Smooth muscle cell (in vitro differentiated cells): ENCODE data around the gene SNTB2. TPM values are rescaled to one million over a fixed set of nuclear protein-coding genes. Genes with fewer than 3 reads are reported as not detected.

Experiments used
- DNase-seq: peaks from one replicate; lab custom pipeline; 2025; ENCODE audit not compliant: unreplicated experiment; lab: John Stamatoyannopoulos, UW
- H2AFZ ChIP-seq: fragments of 200-600 bp; sonication (generic); 2 replicates; pipeline ENCODE4 v1.6.0; 2016; ENCODE audit warnings: antibody characterized with exemption, low read depth, mild to moderate bottlenecking
- H3F3A ChIP-seq: fragments of 200-600 bp; sonication (generic); 2 replicates; pipeline ENCODE4 v1.6.0; 2017; ENCODE audit warnings: antibody characterized with exemption, low read depth
- H3K27ac ChIP-seq: fragments of 200-600 bp; sonication (generic); 2 replicates; pipeline ENCODE4 v1.5.1; 2016; ENCODE audit warnings: low read depth, mild to moderate bottlenecking
- H3K27me3 ChIP-seq: fragments of 200-600 bp; sonication (generic); 2 replicates; pipeline ENCODE4 v1.6.1; 2016; ENCODE audit warnings: low read depth, mild to moderate bottlenecking
- H3K36me3 ChIP-seq: fragments of 200-600 bp; sonication (generic); 2 replicates; pipeline ENCODE4 v1.5.1; 2016; ENCODE audit warnings: low read depth
- H3K4me1 ChIP-seq: fragments of 200-600 bp; sonication (generic); 2 replicates; pipeline ENCODE4 v1.5.1; 2016; ENCODE audit warnings: low read depth
- H3K4me2 ChIP-seq: fragments of 200-600 bp; sonication (generic); 2 replicates; pipeline ENCODE4 v1.6.0; 2016; ENCODE audit warnings: mild to moderate bottlenecking
- H3K4me3 ChIP-seq: fragments of 200-600 bp; sonication (generic); 2 replicates; pipeline ENCODE4 v1.5.1; 2016; ENCODE audit warnings: mild to moderate bottlenecking
- H3K79me2 ChIP-seq: fragments of 200-600 bp; sonication (generic); 2 replicates; pipeline ENCODE4 v1.6.0; 2016; ENCODE audit warnings: low read depth, mild to moderate bottlenecking
- H3K9ac ChIP-seq: fragments of 200-600 bp; sonication (generic); 2 replicates; pipeline ENCODE4 v1.6.0; 2016; ENCODE audit warnings: low read depth
- H3K9me3 ChIP-seq: fragments of 200-600 bp; sonication (generic); replicated peaks from 2 replicates; pipeline ENCODE4 v1.5.1; 2016; ENCODE audit warnings: low read depth
- H4K20me1 ChIP-seq: fragments of 200-600 bp; sonication (generic); 2 replicates; pipeline ENCODE4 v1.6.0; 2016; ENCODE audit warnings: low read depth
- WGBS: methylation state at CpG from one replicate; pipeline ENCODE4 v1.1.7; 2016; ENCODE audit warnings: low lambda C conversion rate; 5-methylcytosine and 5-hydroxymethylcytosine counted together
- polyA plus RNA-seq: library from polyadenylated mRNA; unstranded; fragments of >200 nt; fragmentation: Nextera tagmentation; extraction: Ambion mirVana; gene quantifications from 2 replicates; pipeline ENCODE4 v1.2.1, GENCODE V29; 2016
- total RNA-seq: library from RNA; depleted of rRNA; stranded (reverse); fragments of >200 nt; gene quantifications from 2 replicates; pipeline ENCODE4 v1.2.3, GENCODE V29; 2014
- TF ChIP-seq, protein P1 (sequence below): fragments of 200-600 bp; sonication (generic); IDR thresholded peaks from 2 replicates; pipeline ENCODE4 v1.5.1; 2017; ENCODE audit warnings: borderline replicate concordance, mild to moderate bottlenecking, antibody characterized with exemption; ENCODE audit not compliant: insufficient read depth, poor library complexity, severe bottlenecking

The SNTB2 gene
- total and polyA plus RNA-seq, 2 experiments from 2014 or later = 17.1 to 25.9 TPM

DNA sequence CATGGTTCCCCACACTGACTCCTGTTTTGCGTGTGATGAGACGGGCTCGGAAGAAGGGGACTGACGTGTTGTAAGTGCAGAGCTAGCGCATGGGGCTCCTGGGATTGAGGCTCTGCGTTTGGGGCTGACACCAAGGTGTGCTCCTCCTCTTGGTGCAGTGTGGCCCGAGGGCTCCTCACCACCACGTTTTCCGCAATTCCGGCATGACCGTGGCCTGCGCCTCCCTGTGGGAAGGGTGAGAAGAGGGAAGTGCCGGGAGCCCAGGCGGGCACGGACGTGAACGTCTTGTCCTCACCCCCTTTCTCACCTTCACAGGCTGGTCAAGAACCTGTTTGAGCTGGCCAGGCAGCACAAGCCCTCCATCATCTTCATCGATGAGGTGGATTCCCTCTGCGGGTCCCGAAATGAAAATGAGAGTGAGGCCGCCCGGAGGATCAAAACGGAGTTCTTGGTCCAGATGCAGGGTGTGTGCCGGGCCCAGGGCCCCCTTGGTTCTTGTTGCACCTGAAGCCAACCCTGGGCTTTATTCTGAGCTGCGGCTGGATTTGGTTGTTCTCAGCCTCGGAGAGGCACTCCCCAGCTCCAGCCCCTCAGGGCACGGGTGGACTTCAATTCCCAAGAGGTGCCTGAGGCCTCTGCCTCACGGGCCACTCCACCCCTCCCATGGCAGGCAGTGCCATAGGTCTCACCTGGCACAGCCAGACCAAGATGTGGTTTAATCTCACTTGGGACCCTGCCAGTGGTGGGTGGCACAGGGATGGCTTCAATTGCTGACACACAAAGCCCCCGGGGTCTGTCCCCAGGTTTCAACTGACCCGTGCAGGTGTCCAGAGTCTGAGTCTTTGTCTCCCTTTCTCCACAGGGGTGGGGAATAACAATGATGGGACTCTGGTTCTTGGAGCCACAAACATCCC is 133.1 kb downstream of the SNTB2 start:
- no peak overlapping the region for H3K4me3 ChIP-seq
- H3K27ac ChIP-seq = no peak overlapping the region
- H2AFZ ChIP-seq = no peak overlapping the region
- no peaks in the 10 kb centered on the region for H3K36me3 ChIP-seq
- no peak for DNase-seq
- no peaks in the 10 kb centered on the region for H3K4me1 ChIP-seq
- no peaks in the 10 kb centered on the region for H3F3A ChIP-seq
- H4K20me1 ChIP-seq = peaks cover 41% of the 10 kb centered on the region
- H3K79me2 ChIP-seq = peaks cover 17% of the 10 kb centered on the region
- TF ChIP-seq, protein P1, sequence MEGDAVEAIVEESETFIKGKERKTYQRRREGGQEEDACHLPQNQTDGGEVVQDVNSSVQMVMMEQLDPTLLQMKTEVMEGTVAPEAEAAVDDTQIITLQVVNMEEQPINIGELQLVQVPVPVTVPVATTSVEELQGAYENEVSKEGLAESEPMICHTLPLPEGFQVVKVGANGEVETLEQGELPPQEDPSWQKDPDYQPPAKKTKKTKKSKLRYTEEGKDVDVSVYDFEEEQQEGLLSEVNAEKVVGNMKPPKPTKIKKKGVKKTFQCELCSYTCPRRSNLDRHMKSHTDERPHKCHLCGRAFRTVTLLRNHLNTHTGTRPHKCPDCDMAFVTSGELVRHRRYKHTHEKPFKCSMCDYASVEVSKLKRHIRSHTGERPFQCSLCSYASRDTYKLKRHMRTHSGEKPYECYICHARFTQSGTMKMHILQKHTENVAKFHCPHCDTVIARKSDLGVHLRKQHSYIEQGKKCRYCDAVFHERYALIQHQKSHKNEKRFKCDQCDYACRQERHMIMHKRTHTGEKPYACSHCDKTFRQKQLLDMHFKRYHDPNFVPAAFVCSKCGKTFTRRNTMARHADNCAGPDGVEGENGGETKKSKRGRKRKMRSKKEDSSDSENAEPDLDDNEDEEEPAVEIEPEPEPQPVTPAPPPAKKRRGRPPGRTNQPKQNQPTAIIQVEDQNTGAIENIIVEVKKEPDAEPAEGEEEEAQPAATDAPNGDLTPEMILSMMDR = no peak
- no peaks in the 10 kb centered on the region for H3K9me3 ChIP-seq
- no peak overlapping the region for H3K9ac ChIP-seq
- H3K27me3 ChIP-seq = no peaks in the 10 kb centered on the region
- WGBS = 97% methylated on average over 30 of the region's 30 CpGs
- no peak overlapping the region for H3K4me2 ChIP-seq

DNA sequence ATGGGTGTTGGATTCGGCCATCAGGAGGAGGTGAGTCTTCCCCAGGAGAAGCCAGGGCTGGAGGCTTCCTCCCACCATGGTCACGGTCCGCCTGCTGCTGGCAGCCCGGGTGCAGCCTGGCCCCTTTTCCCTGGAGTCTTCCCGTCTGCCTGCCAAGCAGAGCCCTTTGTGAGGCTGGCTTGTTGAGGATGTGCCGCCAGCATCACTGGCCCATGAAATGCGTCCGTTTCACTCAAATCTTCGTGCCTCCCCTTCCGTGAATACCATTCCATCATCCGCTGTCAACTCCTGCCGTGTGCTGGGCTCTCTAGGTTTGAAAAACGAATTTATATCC is 133.7 kb downstream of the SNTB2 start:
- 95% methylated on average over 13 of the region's 13 CpGs for WGBS
- Histone ChIP-seq H3K9me3 (no peaks in the 10 kb centered on the region), H3K4me1 (no peaks in the 10 kb centered on the region), H3K79me2 (peaks cover 11% of the 10 kb centered on the region), H3K9ac (no peak overlapping the region), H4K20me1 (peaks cover 39% of the 10 kb centered on the region), H3F3A (no peaks in the 10 kb centered on the region), H2AFZ (no peak overlapping the region), H3K27ac (no peak overlapping the region), H3K4me3 (no peak overlapping the region), H3K36me3 (no peaks in the 10 kb centered on the region), H3K27me3 (no peaks in the 10 kb centered on the region), H3K4me2 (no peak overlapping the region)
- DNase-seq = no peak
- TF ChIP-seq, protein P1 = no peak

DNA sequence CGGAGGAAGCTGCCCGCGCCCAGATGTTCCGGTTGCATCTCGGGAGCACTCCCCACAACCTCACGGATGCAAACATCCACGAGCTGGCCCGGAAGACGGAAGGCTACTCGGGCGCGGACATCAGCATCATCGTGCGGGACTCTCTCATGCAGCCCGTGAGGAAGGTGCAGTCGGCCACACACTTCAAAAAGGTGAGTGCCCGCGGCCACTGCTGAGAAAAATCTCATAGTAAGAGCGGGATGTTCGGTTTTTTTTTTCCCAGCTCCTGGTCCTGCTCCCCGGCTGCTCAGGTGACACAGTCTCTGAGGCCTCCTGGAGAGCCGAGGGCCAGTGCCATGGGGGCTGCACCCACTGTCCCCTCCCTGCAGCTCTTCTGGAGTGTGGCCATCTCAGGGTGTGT is 134.1 kb downstream of the SNTB2 start:
- WGBS = 97% methylated on average over 22 of the region's 22 CpGs
- Histone ChIP-seq H3K36me3 (no peaks in the 10 kb centered on the region), H4K20me1 (peaks cover 39% of the 10 kb centered on the region), H3K27me3 (no peaks in the 10 kb centered on the region), H3K4me1 (no peaks in the 10 kb centered on the region), H3K79me2 (peaks cover 15% of the 10 kb centered on the region), H3K4me2 (no peak overlapping the region), H3K9me3 (no peaks in the 10 kb centered on the region), H3K4me3 (no peak overlapping the region), H3K27ac (no peak overlapping the region), H3K9ac (no peak overlapping the region), H3F3A (no peaks in the 10 kb centered on the region), H2AFZ (no peak overlapping the region)
- no peak for DNase-seq
- TF ChIP-seq, protein P1 = no peak

DNA sequence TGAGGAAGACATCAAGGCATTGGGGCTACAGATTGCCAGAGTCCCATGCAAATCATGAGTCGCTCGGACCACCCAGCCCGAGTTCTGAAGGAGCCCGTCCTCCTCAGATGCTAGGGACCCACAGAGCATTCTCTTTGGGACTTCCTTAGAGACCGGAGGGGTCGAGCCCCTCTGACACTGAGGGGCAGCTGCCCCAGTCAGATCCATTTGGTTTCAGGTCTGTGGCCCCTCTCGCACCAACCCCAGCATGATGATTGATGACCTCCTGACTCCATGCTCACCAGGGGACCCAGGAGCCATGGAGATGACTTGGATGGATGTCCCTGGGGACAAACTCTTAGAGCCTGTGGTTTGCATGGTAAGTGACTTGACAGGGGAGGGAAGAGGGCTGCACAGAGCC is 135.4 kb downstream of the SNTB2 start:
- DNase-seq = no peak
- Histone ChIP-seq H3K9me3 (no peaks in the 10 kb centered on the region), H3K36me3 (no peaks in the 10 kb centered on the region)

More for the DNA sequence above, 135.4 kb downstream of the SNTB2 start:
- Histone ChIP-seq H3K4me2 (no peak overlapping the region), H4K20me1 (peaks cover 45% of the 10 kb centered on the region), H3K4me3 (no peak overlapping the region), H3K27ac (no peak overlapping the region), H3K79me2 (peaks cover 19% of the 10 kb centered on the region), H2AFZ (no peak overlapping the region), H3K4me1 (no peaks in the 10 kb centered on the region), H3F3A (no peaks in the 10 kb centered on the region), H3K9ac (no peak overlapping the region), H3K27me3 (no peaks in the 10 kb centered on the region)
- TF ChIP-seq, protein P1 = no peak
- 92% methylated on average over 7 of the region's 7 CpGs for WGBS
